BJ (cell line): ENCODE data around the gene NUPR1. TPM values are rescaled to one million over a fixed set of nuclear protein-coding genes. Genes with fewer than 3 reads are reported as not detected.
"Not testable (repeated sequence)": the region's sequence is repeated elsewhere in the genome, so short reads cannot be mapped to it uniquely, and the experiment has no call there.

Experiments
- CTCF ChIA-PET: fragments of 350-600 bp; formaldehyde crosslinking; extraction: SDS; loops from one replicate; lab custom pipeline; 2021; ENCODE audit warnings: antibody characterized with exemption, inconsistent platforms; lab: Yijun Ruan, JAX
- POLR2A ChIA-PET: fragments of 300-600 bp; sonication (Branson Sonifier 250); formaldehyde crosslinking; extraction: SDS; loops from one replicate; lab custom pipeline; 2021; ENCODE audit warnings: antibody characterized with exemption; lab: Charles Lee
- DNase-seq: peaks from one replicate; pipeline ENCODE4 v3.0.0-alpha.2; 2011; ENCODE audit warnings: low read depth
- H3K27me3 ChIP-seq: 2 replicates; pipeline ENCODE4 v1.6.0; 2011; ENCODE audit warnings: low read length; ENCODE audit not compliant: control insufficient read depth, insufficient read depth
- H3K36me3 ChIP-seq: 2 replicates; pipeline ENCODE4 v1.5.1; 2011; ENCODE audit warnings: low read length; ENCODE audit not compliant: control insufficient read depth, insufficient read depth
- H3K4me3 ChIP-seq: 2 replicates; pipeline ENCODE4 v1.5.1; 2011; ENCODE audit warnings: low read depth, mild to moderate bottlenecking, control low read depth, low read length
- CTCF ChIP-seq: IDR thresholded peaks from 2 replicates; pipeline ENCODE4 v1.5.1; 2011; ENCODE audit warnings: low read depth, mild to moderate bottlenecking, control low read depth, inconsistent platforms, low read length, moderate library complexity; ENCODE audit not compliant: insufficient read depth
- polyA plus RNA-seq: library from polyadenylated mRNA; depleted of rRNA; stranded (reverse); fragments of >200 nt; gene quantifications from 2 replicates; pipeline ENCODE4 v1.2.3, GENCODE V29; 2011

The NUPR1 gene
- polyA plus RNA-seq, 1 experiment: 31.4 TPM

GRCh38 chr16:28569968-28570752 is 31.4 kb upstream of the NUPR1 start:
- H3K4me3 ChIP-seq: no peak overlapping the region
- CTCF ChIA-PET: no interaction called here
- no peak for DNase-seq
- no peak for TF ChIP-seq CTCF
- no peaks in the 10 kb centered on the region for H3K27me3 ChIP-seq
- POLR2A ChIA-PET: no interaction called here
- no peaks in the 10 kb centered on the region for H3K36me3 ChIP-seq

- H3K27me3 ChIP-seq: no peaks in the 10 kb centered on the region
- POLR2A ChIA-PET: no interaction called here
- CTCF ChIA-PET: interaction anchor here (0.9 kb wide), 1 partner anchor 12 kb away, joined by 3 read pairs; no protein-coding TSS in a partner anchor
- H3K4me3 ChIP-seq: no peak overlapping the region
- H3K36me3 ChIP-seq: no peaks in the 10 kb centered on the region
- no peak for TF ChIP-seq CTCF
- DNase-seq: no peak
Observed at GRCh38 chr16:28569021-28569420, 30.2 kb upstream of the NUPR1 start.

- Histone ChIP-seq H3K36me3 (no peaks in the 10 kb centered on the region), H3K27me3 (no peaks in the 10 kb centered on the region), H3K4me3 (no peak overlapping the region)
- no peak for DNase-seq
- ChIA-PET POLR2A (no interaction called here), CTCF (no interaction called here)
- TF ChIP-seq CTCF: no peak
Observed at GRCh38 chr16:28567292-28567691, 28.5 kb upstream of the NUPR1 start.

- CTCF ChIA-PET, H3K4me3 ChIP-seq, H3K27me3 ChIP-seq, POLR2A ChIA-PET, H3K36me3 ChIP-seq, DNase-seq: not testable (repeated sequence)
Observed at GRCh38 chr16:28566233-28566925, 27.6 kb upstream of the NUPR1 start.

GRCh38 chr16:28563218-28563617 is 24.4 kb upstream of the NUPR1 start:
- H3K4me3 ChIP-seq: no peak overlapping the region
- no peak for DNase-seq
- ChIA-PET POLR2A (no interaction called here), CTCF (interaction anchor here (0.6 kb wide), 1 partner anchor 9 kb away, joined by 3 read pairs; no protein-coding TSS in a partner anchor)
- TF ChIP-seq CTCF: no peak
- H3K27me3 ChIP-seq: no peaks in the 10 kb centered on the region
- no peaks in the 10 kb centered on the region for H3K36me3 ChIP-seq
